ENCODE results near the gene ATP8A2. TPM values are rescaled to one million over a fixed set of nuclear protein-coding genes. Genes with fewer than 3 reads are reported as not detected.

ATP8A2 gene
- total RNA-seq, 6 experiments from 2014 or later = not detected

- Histone ChIP-seq H3K36me3 (no peaks in the 10 kb centered on the region), H3K9me3 (no peaks in the 10 kb centered on the region), H3K4me3 (no peak overlapping the region), H3K4me1 (no peaks in the 10 kb centered on the region), H3K27ac (no peak overlapping the region), H3K27me3 (no peaks in the 10 kb centered on the region)
- TF ChIP-seq, protein P1, sequence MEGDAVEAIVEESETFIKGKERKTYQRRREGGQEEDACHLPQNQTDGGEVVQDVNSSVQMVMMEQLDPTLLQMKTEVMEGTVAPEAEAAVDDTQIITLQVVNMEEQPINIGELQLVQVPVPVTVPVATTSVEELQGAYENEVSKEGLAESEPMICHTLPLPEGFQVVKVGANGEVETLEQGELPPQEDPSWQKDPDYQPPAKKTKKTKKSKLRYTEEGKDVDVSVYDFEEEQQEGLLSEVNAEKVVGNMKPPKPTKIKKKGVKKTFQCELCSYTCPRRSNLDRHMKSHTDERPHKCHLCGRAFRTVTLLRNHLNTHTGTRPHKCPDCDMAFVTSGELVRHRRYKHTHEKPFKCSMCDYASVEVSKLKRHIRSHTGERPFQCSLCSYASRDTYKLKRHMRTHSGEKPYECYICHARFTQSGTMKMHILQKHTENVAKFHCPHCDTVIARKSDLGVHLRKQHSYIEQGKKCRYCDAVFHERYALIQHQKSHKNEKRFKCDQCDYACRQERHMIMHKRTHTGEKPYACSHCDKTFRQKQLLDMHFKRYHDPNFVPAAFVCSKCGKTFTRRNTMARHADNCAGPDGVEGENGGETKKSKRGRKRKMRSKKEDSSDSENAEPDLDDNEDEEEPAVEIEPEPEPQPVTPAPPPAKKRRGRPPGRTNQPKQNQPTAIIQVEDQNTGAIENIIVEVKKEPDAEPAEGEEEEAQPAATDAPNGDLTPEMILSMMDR (IDR thresholded peaks at IDR 0.05) = no peak
- TF ChIP-seq POLR2A (IDR thresholded peaks at IDR 0.05) = no peak
- no peak for DNase-seq
- intact Hi-C loops (cut with DNase I) = no loop called here
- ATAC-seq = no peak
- WGBS (ENCODE audit: insufficient coverage, low coverage, low lambda C conversion rate, missing lambda C conversion rate) = 69% methylated on average over 1 of the region's 1 CpG
Observed at GRCh38 chr13:25708268-25708667, 336.5 kb downstream of the ATP8A2 start.

GRCh38 chr13:25709088-25709487 is 337.3 kb downstream of the ATP8A2 start:
- intact Hi-C loops (cut with DNase I) = no loop called here
- Histone ChIP-seq H3K4me1 (no peaks in the 10 kb centered on the region), H3K36me3 (no peaks in the 10 kb centered on the region), H3K4me3 (no peak overlapping the region), H3K27me3 (no peaks in the 10 kb centered on the region), H3K9me3 (no peaks in the 10 kb centered on the region), H3K27ac (no peak overlapping the region)
- TF ChIP-seq, protein P1 (IDR thresholded peaks at IDR 0.05) = no peak
- TF ChIP-seq POLR2A (IDR thresholded peaks at IDR 0.05) = no peak
- DNase-seq = no peak
- ATAC-seq = no peak
- 26% methylated on average over 2 of the region's 2 CpGs for WGBS (ENCODE audit: insufficient coverage, low coverage, low lambda C conversion rate, missing lambda C conversion rate)

DNA sequence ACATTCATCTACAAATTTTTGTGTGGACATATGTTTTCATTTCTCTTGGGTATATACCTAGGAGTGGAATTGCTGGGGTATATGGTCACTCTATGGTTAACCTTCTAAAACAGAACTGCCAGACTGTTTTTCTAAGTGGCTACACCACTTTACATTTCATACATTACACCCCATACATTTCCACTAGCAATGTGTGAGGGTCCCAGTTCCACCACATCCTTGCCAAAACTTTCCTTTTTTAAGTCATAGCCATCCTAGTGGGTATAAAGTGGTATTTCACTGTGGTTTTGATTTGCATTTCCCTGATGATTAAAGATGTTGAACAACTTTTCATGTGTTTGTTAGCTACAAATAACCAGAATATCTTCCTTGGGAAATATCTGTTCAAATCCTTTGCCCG is 344.0 kb downstream of the ATP8A2 start:
- no peaks in the 10 kb centered on the region for H3K27me3 ChIP-seq
- TF ChIP-seq, protein P1 (IDR thresholded peaks at IDR 0.05) = no peak
- no peak for TF ChIP-seq POLR2A (IDR thresholded peaks at IDR 0.05)
- no peak for DNase-seq
- no peak overlapping the region for H3K4me3 ChIP-seq
- ATAC-seq = no peak
- WGBS (ENCODE audit: insufficient coverage, low coverage, low lambda C conversion rate, missing lambda C conversion rate) = 60% methylated on average over 1 of the region's 1 CpG
- no peaks in the 10 kb centered on the region for H3K9me3 ChIP-seq
- no peaks in the 10 kb centered on the region for H3K36me3 ChIP-seq
- intact Hi-C loops (cut with DNase I) = no loop called here
- no peak overlapping the region for H3K27ac ChIP-seq
- no peaks in the 10 kb centered on the region for H3K4me1 ChIP-seq

GRCh38 chr13:25717666-25718197 is 346.0 kb downstream of the ATP8A2 start:
- ATAC-seq = no peak

More at GRCh38 chr13:25717666-25718197, 346.0 kb downstream of the ATP8A2 start:
- WGBS (ENCODE audit: insufficient coverage, low coverage, low lambda C conversion rate, missing lambda C conversion rate) = 51% methylated on average over 5 of the region's 5 CpGs
- intact Hi-C loops (cut with DNase I) = no loop called here
- Histone ChIP-seq H3K4me1 (no peaks in the 10 kb centered on the region), H3K27ac (no peak overlapping the region), H3K4me3 (no peak overlapping the region), H3K27me3 (no peaks in the 10 kb centered on the region), H3K9me3 (no peaks in the 10 kb centered on the region), H3K36me3 (no peaks in the 10 kb centered on the region)
- no peak for TF ChIP-seq POLR2A (IDR thresholded peaks at IDR 0.05)
- TF ChIP-seq, protein P1 (IDR thresholded peaks at IDR 0.05) = no peak
- no peak for DNase-seq

Data from right lobe of liver (tissue), 6 donors.